HEK293 (cell line): Measurements from ENCODE around the gene DSG2.

Experiments
- CTCF ChIA-PET: fragments of 350-600 bp; formaldehyde crosslinking; extraction: SDS; loops from one replicate; lab custom pipeline; 2021; ENCODE audit warnings: antibody characterized with exemption; lab: Yijun Ruan, JAX
- POLR2A ChIA-PET: fragments of 300-600 bp; formaldehyde crosslinking; extraction: SDS; loops from one replicate; lab custom pipeline; 2020; ENCODE audit warnings: antibody characterized with exemption, inconsistent platforms; lab: Yijun Ruan, JAX
- H3K27ac ChIP-seq: fragments of 200-500 bp; sonication (Bioruptor generic); 2 replicates; pipeline ENCODE4 v1.5.1; 2014; ENCODE audit warnings: low read depth, low read length, control low read depth, inconsistent platforms; ENCODE audit errors: extremely low read depth
- H3K36me3 ChIP-seq, 2 experiments: fragments of 200-500 bp in 1 of 2; sonication (Bioruptor generic) in 1 of 2; 1 replicate in 1 of 2; 2 replicates in 1 of 2; pipeline ENCODE4 v1.5.1; 2014 to 2017; ENCODE audit warnings: inconsistent platforms in 2 of 2, low read length in 2 of 2; ENCODE audit not compliant: control insufficient read depth in 2 of 2, insufficient read depth in 1 of 2
- H3K4me1 ChIP-seq: fragments of 200-500 bp; sonication (Bioruptor generic); 2 replicates; pipeline ENCODE4 v1.5.1; 2014; ENCODE audit warnings: mild to moderate bottlenecking, low read length, inconsistent platforms; ENCODE audit not compliant: control insufficient read depth, insufficient read depth
- H3K4me3 ChIP-seq: 2 replicates; pipeline ENCODE4 v1.5.1; 2011; ENCODE audit warnings: low read depth, mild to moderate bottlenecking, control low read depth, low read length, moderate library complexity
- H3K9me3 ChIP-seq: fragments of 200-500 bp; sonication (Bioruptor generic); 2 replicates; pipeline ENCODE4 v1.5.1; 2014; ENCODE audit warnings: low read depth, low read length, inconsistent platforms; ENCODE audit not compliant: control insufficient read depth, insufficient read depth
- HOXA7 ChIP-seq: sonication (generic); formaldehyde crosslinking; IDR thresholded peaks from 2 replicates; pipeline ENCODE4 v1.8.1; 2022; ENCODE audit warnings: missing genetic modification reagents, borderline replicate concordance
- KLF16 ChIP-seq: fragments of 450-650 bp; formaldehyde crosslinking; IDR thresholded peaks from 2 replicates; pipeline ENCODE4 v1.5.1; 2017; ENCODE audit warnings: missing biosample characterization, missing genetic modification characterization
- MZF1 ChIP-seq: fragments of 450-650 bp; formaldehyde crosslinking; IDR thresholded peaks from 2 replicates; pipeline ENCODE4 v1.5.1; 2017; ENCODE audit warnings: missing biosample characterization, missing genetic modification characterization, borderline replicate concordance
- PATZ1 ChIP-seq: fragments of 450-650 bp; formaldehyde crosslinking; IDR thresholded peaks from 2 replicates; pipeline ENCODE4 v1.5.1; 2016; ENCODE audit warnings: missing biosample characterization, missing genetic modification characterization
- PRDM10 ChIP-seq: fragments of 450-650 bp; formaldehyde crosslinking; IDR thresholded peaks from 2 replicates; pipeline ENCODE4 v1.5.1; 2016; ENCODE audit warnings: missing biosample characterization, missing genetic modification characterization
- SALL2 ChIP-seq: fragments of 450-650 bp; formaldehyde crosslinking; IDR thresholded peaks from 2 replicates; pipeline ENCODE4 v1.5.0; 2017; ENCODE audit warnings: missing biosample characterization, mild to moderate bottlenecking, missing genetic modification characterization, borderline replicate concordance
- ZBTB21 ChIP-seq: fragments of 450-650 bp; formaldehyde crosslinking; IDR thresholded peaks from 2 replicates; pipeline ENCODE4 v1.5.1; 2017; ENCODE audit warnings: missing biosample characterization, missing genetic modification characterization
- ZNF121 ChIP-seq: fragments of 450-650 bp; formaldehyde crosslinking; IDR thresholded peaks from 2 replicates; pipeline ENCODE4 v1.5.1; 2016; ENCODE audit warnings: missing biosample characterization, missing genetic modification characterization
- ZNF140 ChIP-seq: fragments of 450-650 bp; formaldehyde crosslinking; IDR thresholded peaks from 2 replicates; pipeline ENCODE4 v1.5.1; 2016; ENCODE audit warnings: missing biosample characterization, missing genetic modification characterization
- ZNF155 ChIP-seq: fragments of 450-650 bp; formaldehyde crosslinking; IDR thresholded peaks from 2 replicates; pipeline ENCODE4 v1.5.1; 2016; ENCODE audit warnings: missing biosample characterization, missing genetic modification characterization
- ZNF221 ChIP-seq: fragments of 450-650 bp; formaldehyde crosslinking; IDR thresholded peaks from 2 replicates; pipeline ENCODE4 v1.5.1; 2017; ENCODE audit warnings: missing biosample characterization, missing genetic modification characterization, borderline replicate concordance
- ZNF24 ChIP-seq: fragments of 450-650 bp; formaldehyde crosslinking; IDR thresholded peaks from 2 replicates; pipeline ENCODE4 v1.5.1; 2016; ENCODE audit warnings: missing biosample characterization, missing genetic modification characterization
- ZNF354C ChIP-seq: fragments of 450-650 bp; formaldehyde crosslinking; IDR thresholded peaks from 2 replicates; pipeline ENCODE4 v1.5.1; 2016; ENCODE audit warnings: missing biosample characterization, missing genetic modification characterization, low read depth, borderline replicate concordance
- ZNF48 ChIP-seq: fragments of 450-650 bp; formaldehyde crosslinking; IDR thresholded peaks from 2 replicates; pipeline ENCODE4 v1.5.1; 2016; ENCODE audit warnings: missing biosample characterization, missing genetic modification characterization
- ZNF544 ChIP-seq: fragments of 450-650 bp; formaldehyde crosslinking; IDR thresholded peaks from 2 replicates; pipeline ENCODE4 v1.5.0; 2017; ENCODE audit warnings: missing biosample characterization, missing genetic modification characterization
- ZNF560 ChIP-seq: fragments of 450-650 bp; formaldehyde crosslinking; IDR thresholded peaks from 2 replicates; pipeline ENCODE4 v1.5.1; 2017; ENCODE audit warnings: missing biosample characterization, missing genetic modification characterization, borderline replicate concordance
- ZNF600 ChIP-seq: fragments of 450-650 bp; formaldehyde crosslinking; IDR thresholded peaks from 2 replicates; pipeline ENCODE4 v1.5.1; 2016; ENCODE audit warnings: missing biosample characterization, missing genetic modification characterization
- ZNF629 ChIP-seq: fragments of 450-650 bp; formaldehyde crosslinking; IDR thresholded peaks from 2 replicates; pipeline ENCODE4 v1.5.1; 2017; ENCODE audit warnings: missing biosample characterization, missing genetic modification characterization
- ZNF677 ChIP-seq: fragments of 450-650 bp; IDR thresholded peaks from 2 replicates; pipeline ENCODE4 v1.5.0; 2018; ENCODE audit warnings: missing biosample characterization, mild to moderate bottlenecking, missing genetic modification characterization, moderate library complexity
- ZNF791 ChIP-seq: fragments of 450-650 bp; formaldehyde crosslinking; IDR thresholded peaks from 2 replicates; pipeline ENCODE4 v1.5.1; 2016; ENCODE audit warnings: missing biosample characterization, missing genetic modification characterization
- ZNF792 ChIP-seq: fragments of 450-650 bp; formaldehyde crosslinking; IDR thresholded peaks from 2 replicates; pipeline ENCODE4 v1.5.1; 2016; ENCODE audit warnings: missing biosample characterization, missing genetic modification characterization
- ZSCAN5A ChIP-seq: fragments of 450-650 bp; formaldehyde crosslinking; IDR thresholded peaks from 2 replicates; pipeline ENCODE4 v1.5.1; 2016; ENCODE audit warnings: missing biosample characterization, missing genetic modification characterization
- TF ChIP-seq, protein P1 (sequence below): fragments of 450-650 bp; formaldehyde crosslinking; IDR thresholded peaks from 2 replicates; pipeline ENCODE4 v1.5.1; 2016; ENCODE audit warnings: missing biosample characterization, missing genetic modification characterization

The DSG2 gene

DNA sequence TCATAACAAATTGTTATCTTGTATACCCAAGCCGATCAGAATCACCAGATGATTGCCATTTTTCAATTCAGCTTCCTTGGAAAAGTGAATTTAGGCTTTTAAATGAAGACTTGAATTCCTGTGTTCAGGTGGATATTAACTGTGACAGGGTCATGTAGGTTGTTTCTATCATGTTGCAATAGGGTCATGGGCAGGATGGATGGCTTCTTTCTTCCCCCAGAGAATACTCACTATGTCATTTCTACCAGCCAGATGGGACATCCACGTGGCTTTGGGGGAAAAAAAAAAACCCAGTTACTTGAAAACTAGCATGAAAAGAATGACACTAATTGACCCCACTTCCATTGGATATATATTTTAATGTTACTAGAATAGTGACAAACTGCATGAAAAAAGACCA, 14.6 kb upstream of the DSG2 start (continued):
- TF ChIP-seq ZNF221 (tag by site-specific recombination), result no peak

- CTCF ChIA-PET, result interaction anchor here (0.5 to 1.4 kb wide), 2 partner anchors 60 to 703 kb away, joined by 3 to 4 read pairs; no protein-coding TSS in a partner anchor
- no peaks in the 10 kb centered on the region for H3K4me1 ChIP-seq
These were observed 13.5 kb upstream of the DSG2 start for GRCh38 chr18:31484461-31484860.

DNA sequence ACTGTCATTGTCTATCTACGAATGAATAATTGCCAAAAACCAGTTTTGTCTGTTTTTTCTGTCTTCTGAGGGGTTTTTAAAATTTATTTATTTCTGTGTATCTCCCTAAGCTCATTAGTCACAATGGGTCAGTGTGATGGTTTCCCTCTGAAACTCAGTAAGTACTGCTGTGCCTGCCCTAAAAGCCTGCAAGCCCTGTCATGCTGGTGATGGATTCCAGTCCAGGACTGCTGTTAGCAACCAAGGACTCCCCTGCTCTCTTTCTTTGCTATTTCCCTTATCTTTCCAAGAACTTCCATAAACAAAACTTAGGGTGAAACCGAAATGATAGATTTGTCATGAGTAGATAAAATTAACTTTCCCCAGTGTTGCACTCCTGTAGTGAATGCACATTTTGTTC, 11.8 kb upstream of the DSG2 start:
- Histone ChIP-seq H3K4me3 (no peak overlapping the region), H3K4me1 (no peaks in the 10 kb centered on the region), H3K9me3 (no peaks in the 10 kb centered on the region), H3K36me3 (no peaks in the 10 kb centered on the region), H3K27ac (no peak overlapping the region)
- POLR2A ChIA-PET, result no interaction called here
- TF ChIP-seq ZNF792 (tag by site-specific recombination) (no peak), SALL2 (no peak), ZNF791 (no peak), ZNF121 (tag by site-specific recombination) (no peak), KLF16 (no peak), ZNF24 (no peak), ZNF600 (tag by site-specific recombination) (no peak), HOXA7 (CRISPR knock-in tag) (no peak), ZNF354C (tag by site-specific recombination) (no peak), MZF1 (tag by site-specific recombination) (no peak), ZSCAN5A (no peak)
- TF ChIP-seq, protein P1, sequence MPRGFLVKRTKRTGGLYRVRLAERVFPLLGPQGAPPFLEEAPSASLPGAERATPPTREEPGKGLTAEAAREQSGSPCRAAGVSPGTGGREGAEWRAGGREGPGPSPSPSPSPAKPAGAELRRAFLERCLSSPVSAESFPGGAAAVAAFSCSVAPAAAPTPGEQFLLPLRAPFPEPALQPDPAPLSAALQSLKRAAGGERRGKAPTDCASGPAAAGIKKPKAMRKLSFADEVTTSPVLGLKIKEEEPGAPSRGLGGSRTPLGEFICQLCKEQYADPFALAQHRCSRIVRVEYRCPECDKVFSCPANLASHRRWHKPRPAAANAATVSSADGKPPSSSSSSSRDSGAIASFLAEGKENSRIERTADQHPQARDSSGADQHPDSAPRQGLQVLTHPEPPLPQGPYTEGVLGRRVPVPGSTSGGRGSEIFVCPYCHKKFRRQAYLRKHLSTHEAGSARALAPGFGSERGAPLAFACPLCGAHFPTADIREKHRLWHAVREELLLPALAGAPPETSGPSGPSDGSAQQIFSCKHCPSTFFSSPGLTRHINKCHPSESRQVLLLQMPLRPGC (tag by site-specific recombination), result no peak
- CTCF ChIA-PET, result no interaction called here

More at GRCh38 chr18:31484461-31484860, 13.5 kb upstream of the DSG2 start:
- POLR2A ChIA-PET, result no interaction called here
- no peak overlapping the region for H3K27ac ChIP-seq
- no peaks in the 10 kb centered on the region for H3K9me3 ChIP-seq
- H3K4me3 ChIP-seq, result no peak overlapping the region
- H3K36me3 ChIP-seq, result no peaks in the 10 kb centered on the region
- TF ChIP-seq PRDM10, result no peak
- TF ChIP-seq ZNF629, result no peak
- TF ChIP-seq ZNF140 (tag by site-specific recombination), result no peak
- no peak for TF ChIP-seq PATZ1 (tag by site-specific recombination)
- TF ChIP-seq ZNF155, result no peak
- no peak for TF ChIP-seq ZBTB21
- no peak for TF ChIP-seq ZNF560 (tag by site-specific recombination)
- TF ChIP-seq ZNF48 (tag by site-specific recombination), result no peak
- TF ChIP-seq ZNF544, result no peak
- no peak for TF ChIP-seq ZNF677 (tag by site-specific recombination)
- no peak for TF ChIP-seq ZNF600 (tag by site-specific recombination)
